ENCODE results near the gene RUFY4. TPM values are rescaled to one million over a fixed set of nuclear protein-coding genes. Genes with fewer than 3 reads are reported as not detected.

Gene RUFY4
- total RNA-seq, 2 experiments from 2014 or later: 1.2 to 1.8 TPM

GRCh38 chr2:218070587-218070986 is 1.5 kb downstream of the RUFY4 start:
- Mint-ChIP-seq H3K4me3 (no peak overlapping the region), H3K36me3 (ENCODE audit: low read depth) (no peaks in the 10 kb centered on the region), H3K27me3 (ENCODE audit: low read depth) (peaks cover 6% of the 10 kb centered on the region), H3K27ac (no peak overlapping the region), H3K9me3 (no peaks in the 10 kb centered on the region), H3K4me1 (ENCODE audit: low read depth) (peaks cover 6% of the 10 kb centered on the region)
- intact Hi-C loops (cut with micrococcal nuclease): no loop called here
- DNase-seq: no peak
- CTCF ChIA-PET: interaction anchor here (0.9 to 1.3 kb wide), 2 partner anchors 282 to 284 kb away, joined by 3 to 6 read pairs; no protein-coding TSS in a partner anchor

GRCh38 chr2:218071218-218071937 is 2.3 kb downstream of the RUFY4 start:
- Mint-ChIP-seq H3K9me3 (no peaks in the 10 kb centered on the region), H3K4me1 (ENCODE audit: low read depth) (peaks cover 6% of the 10 kb centered on the region), H3K27ac (no peak overlapping the region), H3K27me3 (ENCODE audit: low read depth) (peaks cover 6% of the 10 kb centered on the region), H3K4me3 (no peak overlapping the region), H3K36me3 (ENCODE audit: low read depth) (no peaks in the 10 kb centered on the region)
- CTCF ChIA-PET: interaction anchor here (0.8 to 1.3 kb wide), 2 partner anchors 35 to 282 kb away, joined by 3 to 6 read pairs; no protein-coding TSS in a partner anchor
- intact Hi-C loops (cut with micrococcal nuclease): no loop called here
- no peak for DNase-seq

GRCh38 chr2:218072002-218072401 is 2.9 kb downstream of the RUFY4 start:
- no peak for DNase-seq
- Mint-ChIP-seq H3K4me3 (no peak overlapping the region), H3K4me1 (ENCODE audit: low read depth) (peaks cover 6% of the 10 kb centered on the region), H3K27ac (no peak overlapping the region), H3K27me3 (ENCODE audit: low read depth) (peaks cover 6% of the 10 kb centered on the region), H3K9me3 (no peaks in the 10 kb centered on the region), H3K36me3 (ENCODE audit: low read depth) (no peaks in the 10 kb centered on the region)
- CTCF ChIA-PET: no interaction called here
- intact Hi-C loops (cut with micrococcal nuclease): no loop called here

GRCh38 chr2:218072478-218073024 is 3.5 kb downstream of the RUFY4 start:
- intact Hi-C loops (cut with micrococcal nuclease): no loop called here
- H3K27ac Mint-ChIP-seq: no peak overlapping the region
- H3K36me3 Mint-ChIP-seq (ENCODE audit: low read depth): no peaks in the 10 kb centered on the region
- no peak overlapping the region for H3K4me3 Mint-ChIP-seq
- no peak for DNase-seq
- CTCF ChIA-PET: interaction anchor here (1.2 kb wide), 1 partner anchor 66 kb away, joined by 3 read pairs; no protein-coding TSS in a partner anchor
- no peaks in the 10 kb centered on the region for H3K9me3 Mint-ChIP-seq
- peaks cover 4% of the 10 kb centered on the region for H3K27me3 Mint-ChIP-seq (ENCODE audit: low read depth)
- peaks cover 6% of the 10 kb centered on the region for H3K4me1 Mint-ChIP-seq (ENCODE audit: low read depth)

- DNase-seq: no peak
- Mint-ChIP-seq H3K36me3 (ENCODE audit: low read depth) (no peaks in the 10 kb centered on the region), H3K27ac (no peak overlapping the region), H3K4me3 (no peak overlapping the region), H3K9me3 (no peaks in the 10 kb centered on the region), H3K27me3 (ENCODE audit: low read depth) (peaks cover 2% of the 10 kb centered on the region), H3K4me1 (ENCODE audit: low read depth) (peaks cover 6% of the 10 kb centered on the region)
- CTCF ChIA-PET: interaction anchor here (0.9 to 1.2 kb wide), 3 partner anchors 66 to 258 kb away, joined by 3 to 4 read pairs (median 3); no protein-coding TSS in a partner anchor
- intact Hi-C loops (cut with micrococcal nuclease): no loop called here
These were observed 4.1 kb downstream of the RUFY4 start for GRCh38 chr2:218073185-218073584.

- peak; percentile 57 for DNase-seq
- H3K4me3 Mint-ChIP-seq: no peak overlapping the region
- H3K9me3 Mint-ChIP-seq: no peaks in the 10 kb centered on the region
- H3K4me1 Mint-ChIP-seq (ENCODE audit: low read depth): peaks cover under 1% of the 10 kb centered on the region
- intact Hi-C loops (cut with micrococcal nuclease): no loop called here
- CTCF ChIA-PET: interaction anchor here (0.9 to 1.8 kb wide), 4 partner anchors 16 to 289 kb away, joined by 3 to 7 read pairs (median 4); no protein-coding TSS in a partner anchor
- H3K27ac Mint-ChIP-seq: no peak overlapping the region
- no peaks in the 10 kb centered on the region for H3K27me3 Mint-ChIP-seq (ENCODE audit: low read depth)
- H3K36me3 Mint-ChIP-seq (ENCODE audit: low read depth): no peaks in the 10 kb centered on the region
These were observed 5.0 kb downstream of the RUFY4 start for GRCh38 chr2:218074031-218074430.

GRCh38 chr2:218075975-218076811 is 7.1 kb downstream of the RUFY4 start:
- H3K4me3 Mint-ChIP-seq: no peak overlapping the region
- no peaks in the 10 kb centered on the region for H3K36me3 Mint-ChIP-seq (ENCODE audit: low read depth)
- intact Hi-C loops (cut with micrococcal nuclease): no loop called here
- no peak overlapping the region for H3K27ac Mint-ChIP-seq
- H3K4me1 Mint-ChIP-seq (ENCODE audit: low read depth): no peaks in the 10 kb centered on the region
- CTCF ChIA-PET: interaction anchor here (1.3 to 1.4 kb wide), 2 partner anchors 7 to 288 kb away, joined by 3 to 4 read pairs; partner anchors contain the start of gene RUFY4
- DNase-seq: no peak
- no peaks in the 10 kb centered on the region for H3K9me3 Mint-ChIP-seq
- no peaks in the 10 kb centered on the region for H3K27me3 Mint-ChIP-seq (ENCODE audit: low read depth)

GRCh38 chr2:218077464-218078216 is 8.6 kb downstream of the RUFY4 start:
- Mint-ChIP-seq H3K4me3 (no peak overlapping the region), H3K36me3 (ENCODE audit: low read depth) (no peaks in the 10 kb centered on the region), H3K4me1 (ENCODE audit: low read depth) (no peaks in the 10 kb centered on the region), H3K27ac (no peak overlapping the region), H3K9me3 (no peaks in the 10 kb centered on the region), H3K27me3 (ENCODE audit: low read depth) (no peaks in the 10 kb centered on the region)
- no peak for DNase-seq
- intact Hi-C loops (cut with micrococcal nuclease): no loop called here
- CTCF ChIA-PET: interaction anchor here (1.3 to 1.4 kb wide), 2 partner anchors 9 to 289 kb away, joined by 3 to 4 read pairs; partner anchors contain the start of gene RUFY4

GRCh38 chr2:218079943-218080913 is 11.2 kb downstream of the RUFY4 start:
- intact Hi-C loops (cut with micrococcal nuclease): no loop called here
- CTCF ChIA-PET: interaction anchor here (0.6 to 1.7 kb wide), 2 partner anchors 11 to 39 kb away, joined by 3 to 7 read pairs; partner anchors contain the start of gene RUFY4

GRCh38 chr2:218081063-218081462 is 12.0 kb downstream of the RUFY4 start:
- H3K9me3 Mint-ChIP-seq: peaks cover 3% of the 10 kb centered on the region
- H3K4me1 Mint-ChIP-seq (ENCODE audit: low read depth): no peaks in the 10 kb centered on the region
- H3K27me3 Mint-ChIP-seq (ENCODE audit: low read depth): no peaks in the 10 kb centered on the region
- no peak overlapping the region for H3K27ac Mint-ChIP-seq
- H3K4me3 Mint-ChIP-seq: no peak overlapping the region
- intact Hi-C loops (cut with micrococcal nuclease): no loop called here
- CTCF ChIA-PET: interaction anchor here (0.6 kb wide), 1 partner anchor 39 kb away, joined by 3 read pairs; no protein-coding TSS in a partner anchor
- DNase-seq: no peak
- H3K36me3 Mint-ChIP-seq (ENCODE audit: low read depth): no peaks in the 10 kb centered on the region

More at GRCh38 chr2:218079943-218080913, 11.2 kb downstream of the RUFY4 start:
- H3K27me3 Mint-ChIP-seq (ENCODE audit: low read depth): no peaks in the 10 kb centered on the region
- no peaks in the 10 kb centered on the region for H3K4me1 Mint-ChIP-seq (ENCODE audit: low read depth)
- H3K9me3 Mint-ChIP-seq: no peaks in the 10 kb centered on the region
- no peak overlapping the region for H3K27ac Mint-ChIP-seq
- no peak for DNase-seq
- H3K4me3 Mint-ChIP-seq: no peak overlapping the region
- H3K36me3 Mint-ChIP-seq (ENCODE audit: low read depth): no peaks in the 10 kb centered on the region

- CTCF ChIA-PET: no interaction called here
- no peaks in the 10 kb centered on the region for H3K4me1 Mint-ChIP-seq (ENCODE audit: low read depth)
- H3K27ac Mint-ChIP-seq: no peak overlapping the region
- intact Hi-C loops (cut with micrococcal nuclease): no loop called here
- no peak for DNase-seq
- no peaks in the 10 kb centered on the region for H3K27me3 Mint-ChIP-seq (ENCODE audit: low read depth)
- no peak overlapping the region for H3K4me3 Mint-ChIP-seq
- H3K36me3 Mint-ChIP-seq (ENCODE audit: low read depth): peaks cover 2% of the 10 kb centered on the region
- H3K9me3 Mint-ChIP-seq: peaks cover 10% of the 10 kb centered on the region
These were observed 12.6 kb downstream of the RUFY4 start for GRCh38 chr2:218081695-218082094.
